LNCaP clone FGC (cell line): ENCODE results near the gene TM4SF20.

ENCODE experiments used
- DNase-seq: peaks from one replicate; pipeline ENCODE4 v3.0.0-alpha.2; 2011; ENCODE audit warnings: low read depth
- H3K4me3 ChIP-seq: 2 replicates; pipeline ENCODE4 v1.5.1; 2011; ENCODE audit warnings: mild to moderate bottlenecking, low read depth, low read length, control low read depth
- CTCF ChIP-seq: IDR thresholded peaks from 2 replicates; pipeline ENCODE4 v1.5.1; 2012; ENCODE audit warnings: mild to moderate bottlenecking; ENCODE audit not compliant: control insufficient read depth, insufficient read depth; ENCODE audit errors: extremely low read depth

Gene TM4SF20

DNA sequence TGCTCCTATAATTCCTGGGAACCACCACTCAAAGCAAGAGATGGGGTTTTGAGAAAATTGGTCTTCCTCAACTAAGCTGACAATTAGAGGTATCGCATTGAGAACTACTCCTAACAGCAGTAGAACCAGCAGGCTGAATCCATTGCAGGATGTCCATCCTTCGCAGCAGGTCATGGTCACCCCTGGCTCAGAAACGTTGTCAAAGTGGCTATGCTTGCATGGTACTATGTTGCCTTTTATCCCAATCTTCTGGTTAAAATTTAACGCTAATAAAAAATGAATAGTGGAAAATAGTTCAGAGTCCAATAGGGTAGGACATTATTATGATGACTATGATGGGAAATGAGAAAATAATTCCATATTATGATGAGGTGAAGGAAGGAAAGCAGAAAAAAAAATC lies at the start of gene TM4SF20:
Gene TM4SF20, minus strand, starts transcription at position 212 of the 400 bp plus-strand sequence. Its CDS starts 38 bp downstream, at position 174.
- TF ChIP-seq CTCF = no peak
- H3K4me3 ChIP-seq = no peak within 1 kb of the TSS
- no peak for DNase-seq

DNA sequence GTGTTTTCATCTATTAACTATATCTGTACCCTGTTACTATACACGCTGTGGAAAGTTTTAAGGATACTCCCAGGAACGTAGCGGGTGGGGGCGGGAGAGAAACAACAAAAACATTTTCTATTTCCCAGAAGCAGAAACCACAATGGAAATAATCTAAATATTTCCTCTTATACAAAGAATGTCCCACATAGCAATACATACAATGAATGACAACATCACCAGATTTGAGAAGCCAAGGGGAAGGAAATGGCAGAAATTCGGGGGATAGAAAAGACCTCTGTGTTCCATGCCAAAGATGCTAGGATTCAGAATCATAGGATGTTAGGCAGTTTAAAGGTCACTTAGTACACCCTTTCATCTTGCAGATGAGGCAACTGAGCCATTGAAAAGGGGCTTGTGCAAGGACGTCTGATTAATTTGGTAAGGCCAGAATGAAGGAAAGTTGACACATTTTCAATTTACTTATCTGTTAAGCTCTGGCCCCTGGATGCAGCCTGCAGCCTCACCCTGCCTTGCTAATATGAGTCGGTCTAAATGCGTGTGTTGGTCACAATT lies 49.7 kb upstream of the TM4SF20 start:
- no peak overlapping the region for H3K4me3 ChIP-seq
- DNase-seq = no peak
- TF ChIP-seq CTCF = no peak

- no peak for TF ChIP-seq CTCF
- no peak for DNase-seq
- H3K4me3 ChIP-seq = no peak overlapping the region
Observed at GRCh38 chr2:227423656-227424499, 44.8 kb upstream of the TM4SF20 start.

DNA sequence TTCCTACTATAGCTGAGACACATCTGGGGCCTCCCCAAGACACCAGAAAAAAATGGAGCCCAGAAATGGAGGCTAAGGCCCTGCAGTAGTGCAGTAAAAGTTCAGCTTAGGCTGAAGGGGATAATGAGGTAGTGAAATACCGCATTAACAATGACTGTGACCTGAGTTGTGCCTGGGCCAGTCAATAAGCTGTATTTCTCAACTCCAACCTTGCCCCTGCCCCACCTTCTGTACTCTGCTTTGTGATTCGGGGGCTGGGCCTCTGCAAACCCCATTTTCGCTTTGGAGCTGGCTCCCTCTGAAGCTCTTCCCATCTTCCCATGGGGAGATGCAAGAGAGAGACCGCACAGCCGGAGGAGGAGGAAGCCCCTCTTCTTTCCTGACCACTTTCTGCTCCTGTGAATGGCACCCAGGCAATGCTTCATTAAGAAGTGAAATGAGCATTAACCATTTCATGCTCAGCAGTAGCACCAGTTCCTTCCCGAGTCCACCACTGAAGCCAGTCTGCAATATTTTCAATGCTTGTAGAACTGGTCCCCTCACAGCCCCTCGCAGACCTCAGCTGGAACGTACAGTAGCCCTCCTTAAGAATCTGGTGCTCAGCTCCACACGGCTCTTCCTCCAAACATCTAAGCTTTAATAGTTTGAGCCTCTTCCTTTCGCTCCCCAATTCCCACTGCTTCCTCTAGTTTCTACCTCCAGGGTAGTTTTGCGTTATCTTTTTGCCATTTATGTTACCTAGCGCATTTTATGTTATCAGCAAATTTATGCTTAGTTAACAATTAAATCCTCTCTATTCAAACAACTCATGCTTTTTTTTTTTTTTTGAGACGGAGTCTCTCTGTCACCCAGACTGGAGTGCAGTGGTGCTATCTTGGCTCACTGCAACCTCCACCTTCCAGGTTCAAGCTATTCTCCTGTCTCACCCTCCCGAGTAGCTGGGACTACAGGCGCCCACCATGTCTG lies 41.3 kb upstream of the TM4SF20 start:
- no peak overlapping the region for H3K4me3 ChIP-seq
- no peak for DNase-seq
- no peak for TF ChIP-seq CTCF

- no peak for TF ChIP-seq CTCF
- no peak overlapping the region for H3K4me3 ChIP-seq
- no peak for DNase-seq
Observed at GRCh38 chr2:227416701-227417100, 37.6 kb upstream of the TM4SF20 start.

GRCh38 chr2:227415538-227416424 lies 36.7 kb upstream of the TM4SF20 start:
- H3K4me3 ChIP-seq = no peak overlapping the region
- TF ChIP-seq CTCF = no peak
- no peak for DNase-seq
